HG03066 (cell line): Measurements from ENCODE around the gene AFF1.
"Not testable (repeated sequence)": the region's sequence is repeated elsewhere in the genome, so short reads cannot be mapped to it uniquely, and the experiment has no call there.

Experiments used
- ATAC-seq: cut with Tn5 transposase; IDR thresholded peaks from one replicate; pipeline ENCODE4 v1.9.1; 2021; ENCODE audit warnings: low read depth; ENCODE audit not compliant: unreplicated experiment

The AFF1 gene

GRCh38 chr4:87050596-87050995, 115.8 kb downstream of the AFF1 start:
- ATAC-seq, result no peak

GRCh38 chr4:87051121-87051713, 116.4 kb downstream of the AFF1 start:
- ATAC-seq, result no peak

- no peak for ATAC-seq
These were observed 117.8 kb downstream of the AFF1 start for GRCh38 chr4:87052615-87053014.

- no peak for ATAC-seq
These were observed 118.4 kb downstream of the AFF1 start for GRCh38 chr4:87053176-87053658.

- peak; percentile 45 for ATAC-seq
These were observed 119.3 kb downstream of the AFF1 start for GRCh38 chr4:87053802-87054767.

GRCh38 chr4:87054900-87055299, 120.1 kb downstream of the AFF1 start:
- no peak for ATAC-seq

- ATAC-seq, result no peak
These were observed 120.5 kb downstream of the AFF1 start for GRCh38 chr4:87055311-87055710.

- ATAC-seq, result no peak
These were observed 122.1 kb downstream of the AFF1 start for GRCh38 chr4:87056881-87057280.

- no peak for ATAC-seq
These were observed 123.1 kb downstream of the AFF1 start for GRCh38 chr4:87057835-87058355.

- ATAC-seq, result no peak
These were observed 123.7 kb downstream of the AFF1 start for GRCh38 chr4:87058356-87059073.

- ATAC-seq, result no peak
These were observed 126.1 kb downstream of the AFF1 start for GRCh38 chr4:87060957-87061356.

GRCh38 chr4:87065021-87065420, 130.2 kb downstream of the AFF1 start:
- ATAC-seq, result no peak

- no peak for ATAC-seq
These were observed 131.8 kb downstream of the AFF1 start for GRCh38 chr4:87066403-87067123.

- ATAC-seq, result no peak
These were observed 132.5 kb downstream of the AFF1 start for GRCh38 chr4:87067124-87067885.

GRCh38 chr4:87068583-87069021, 133.8 kb downstream of the AFF1 start:
- ATAC-seq, result no peak

- ATAC-seq, result no peak
These were observed 134.4 kb downstream of the AFF1 start for GRCh38 chr4:87069037-87069742.

- ATAC-seq, result no peak
These were observed 136.6 kb downstream of the AFF1 start for GRCh38 chr4:87071401-87071800.

- ATAC-seq, result not testable (repeated sequence)
These were observed 137.7 kb downstream of the AFF1 start for GRCh38 chr4:87072545-87072944.
